H1 (cell line): ENCODE measurements around the gene OVCH2. TPM values are rescaled to one million over a fixed set of nuclear protein-coding genes. Genes with fewer than 3 reads are reported as not detected.

Experiments used
- CTCF ChIA-PET: fragments of 300-600 bp; sonication (Branson Sonifier 250); formaldehyde crosslinking; loops from one replicate; lab custom pipeline; 2021; ENCODE audit not compliant: partially characterized antibody; lab: Charles Lee
- POLR2A ChIA-PET: fragments of 300-600 bp; sonication (Branson Sonifier 250); formaldehyde crosslinking; loops from one replicate; lab custom pipeline; 2021; ENCODE audit warnings: inconsistent platforms; ENCODE audit not compliant: partially characterized antibody; lab: Charles Lee
- DNase-seq, 2 experiments: peaks; one replicate each; pipeline versions ENCODE4 v3.0.0 to v3.0.0-alpha.2; 2010 to 2022; ENCODE audit warnings: low spot score in 2 of 2, low read depth in 1 of 2, mixed read lengths in 1 of 2
- FAIRE-seq: peaks from 2 replicates; lab custom pipeline; 2011; peaks lifted over from hg19 to GRCh38; lab: Jason Lieb, UNC
- H2AFZ ChIP-seq: 2 replicates; pipeline ENCODE4 v1.8.1; 2012; ENCODE audit warnings: low read length, inconsistent platforms
- H2AK5ac ChIP-seq: 2 replicates; pipeline ENCODE4 v1.6.1; 2013; ENCODE audit warnings: low read depth, low read length
- H2BK120ac ChIP-seq: replicated peaks from 2 replicates; pipeline ENCODE3; 2013; ENCODE audit warnings: low read depth, low read length, inconsistent platforms
- H2BK12ac ChIP-seq: 2 replicates; pipeline ENCODE4 v1.6.1; 2013; ENCODE audit warnings: low read depth, low read length
- H2BK15ac ChIP-seq: 2 replicates; pipeline ENCODE4 v1.6.1; 2013; ENCODE audit warnings: low read length
- H2BK20ac ChIP-seq: 2 replicates; pipeline ENCODE4 v1.6.1; 2013; ENCODE audit warnings: low read length
- H2BK5ac ChIP-seq: 2 replicates; pipeline ENCODE4 v1.6.1; 2013; ENCODE audit warnings: low read depth, low read length
- H3K14ac ChIP-seq: 2 replicates; pipeline ENCODE4 v1.6.1; 2013; ENCODE audit warnings: inconsistent platforms; ENCODE audit not compliant: insufficient read length
- H3K18ac ChIP-seq: 2 replicates; pipeline ENCODE4 v1.6.1; 2013; ENCODE audit warnings: low read length; ENCODE audit errors: extremely low read depth
- H3K23ac ChIP-seq: 2 replicates; pipeline ENCODE4 v1.6.1; 2013; ENCODE audit warnings: inconsistent platforms; ENCODE audit not compliant: insufficient read length
- H3K23me2 ChIP-seq: 2 replicates; pipeline ENCODE4 v1.6.1; 2013; ENCODE audit warnings: low read depth, low read length
- H3K27ac ChIP-seq: 2 replicates; pipeline ENCODE4 v1.6.1; 2011; ENCODE audit warnings: low read depth, low read length, inconsistent platforms
- H3K27me3 ChIP-seq, 4 experiments: replicated peaks in 1 of 4; 1 replicate in 1 of 4; 2 replicates in 3 of 4; pipeline versions ENCODE4 v1.6.1 to v1.8.1; 2011 to 2013; ENCODE audit warnings: low read length in 3 of 4, mild to moderate bottlenecking in 3 of 4, inconsistent platforms in 2 of 4, mixed read lengths in 2 of 4, moderate library complexity in 1 of 4; ENCODE audit not compliant: control insufficient read depth in 3 of 4, insufficient read depth in 3 of 4; ENCODE audit errors: extremely low read depth in 1 of 4
- H3K36me3 ChIP-seq, 4 experiments: 2 replicates each; pipeline versions ENCODE4 v1.6.1 to v1.8.1; 2011 to 2013; ENCODE audit warnings: mild to moderate bottlenecking in 4 of 4, low read length in 3 of 4, moderate library complexity in 2 of 4, control low read depth in 1 of 4, inconsistent platforms in 1 of 4; ENCODE audit not compliant: insufficient read depth in 4 of 4, control insufficient read depth in 2 of 4
- H3K4ac ChIP-seq: replicated peaks from 2 replicates; pipeline ENCODE3; 2013; ENCODE audit warnings: low read length, low read depth, mixed read lengths, inconsistent platforms; ENCODE audit not compliant: insufficient read length
- H3K4me1 ChIP-seq, 4 experiments: replicated peaks in 1 of 4; 1 replicate in 1 of 4; 2 replicates in 3 of 4; pipeline versions ENCODE4 v1.6.1 to v1.8.1; 2011 to 2013; ENCODE audit warnings: low read length in 3 of 4, inconsistent platforms in 2 of 4, mixed read lengths in 1 of 4; ENCODE audit not compliant: insufficient read depth in 4 of 4, control insufficient read depth in 3 of 4
- H3K4me2 ChIP-seq, 2 experiments: 2 replicates each; pipeline versions ENCODE4 v1.6.1 to v1.8.1; 2011 to 2013; ENCODE audit warnings: low read depth in 2 of 2, low read length in 2 of 2, control low read depth in 1 of 2, inconsistent platforms in 1 of 2, mild to moderate bottlenecking in 1 of 2; ENCODE audit not compliant: insufficient read depth in 1 of 2
- H3K4me3 ChIP-seq, 4 experiments: fragments of 200-600, 300-600 bp in 1 of 4; sonication (generic), shearing (Covaris generic), sonication (Bioruptor Twin) in 1 of 4; 2 replicates each; pipeline versions ENCODE4 v1.5.1 to v1.8.1; 2011 to 2016; ENCODE audit warnings: low read length in 4 of 4, low read depth in 3 of 4, control low read depth in 2 of 4, inconsistent platforms in 2 of 4, mild to moderate bottlenecking in 2 of 4, mixed read lengths in 1 of 4, moderate library complexity in 1 of 4; ENCODE audit not compliant: insufficient read depth in 2 of 4; ENCODE audit errors: extremely low read depth in 1 of 4
- H3K56ac ChIP-seq: replicated peaks from 2 replicates; pipeline ENCODE3; 2013; ENCODE audit warnings: low read depth, mild to moderate bottlenecking, mixed read lengths, low read length, inconsistent platforms; ENCODE audit not compliant: insufficient read length
- H3K79me1 ChIP-seq: 2 replicates; pipeline ENCODE4 v1.6.1; 2013; ENCODE audit warnings: low read depth, low read length, control low read depth
- H3K79me2 ChIP-seq, 2 experiments: 2 replicates each; pipeline versions ENCODE4 v1.6.1 to v1.8.1; 2012 to 2013; ENCODE audit warnings: low read length in 2 of 2, mild to moderate bottlenecking in 2 of 2, inconsistent platforms in 1 of 2; ENCODE audit not compliant: insufficient read depth in 2 of 2, control insufficient read depth in 1 of 2
- H3K9ac ChIP-seq, 4 experiments: replicated peaks in 1 of 4; 1 replicate in 1 of 4; 2 replicates in 3 of 4; pipeline versions ENCODE4 v1.6.1 to v1.8.1; 2011 to 2013; ENCODE audit warnings: low read depth in 3 of 4, low read length in 3 of 4, control low read depth in 2 of 4, mild to moderate bottlenecking in 2 of 4, moderate library complexity in 2 of 4, inconsistent platforms in 1 of 4; ENCODE audit errors: extremely low read depth in 1 of 4
- H3K9me3 ChIP-seq, 2 experiments: 2 replicates each; pipeline versions ENCODE4 v1.6.1 to v1.8.1; 2012 to 2013; ENCODE audit warnings: mild to moderate bottlenecking in 2 of 2, moderate library complexity in 2 of 2, control low read depth in 1 of 2, inconsistent platforms in 1 of 2, low read depth in 1 of 2, low read length in 1 of 2, mixed read lengths in 1 of 2; ENCODE audit not compliant: insufficient read depth in 2 of 2
- H4K20me1 ChIP-seq, 2 experiments: replicated peaks in 1 of 2; 2 replicates each; pipeline versions ENCODE3 to v1.8.1; 2011 to 2013; ENCODE audit warnings: inconsistent platforms in 2 of 2, low read length in 2 of 2, mild to moderate bottlenecking in 1 of 2; ENCODE audit not compliant: insufficient read depth in 2 of 2, control insufficient read depth in 1 of 2
- H4K5ac ChIP-seq: 2 replicates; pipeline ENCODE4 v1.6.1; 2013; ENCODE audit warnings: low read length, low read depth, mixed read lengths, inconsistent platforms; ENCODE audit not compliant: insufficient read length
- H4K8ac ChIP-seq: 2 replicates; pipeline ENCODE4 v1.8.0; 2013; ENCODE audit warnings: mild to moderate bottlenecking, moderate library complexity, low read length, inconsistent platforms; ENCODE audit not compliant: insufficient read depth; ENCODE audit errors: extremely low read depth
- H4K91ac ChIP-seq: replicated peaks from 2 replicates; pipeline ENCODE3; 2013; ENCODE audit warnings: low read length, mixed read lengths, inconsistent platforms; ENCODE audit not compliant: insufficient read length
- CREB1 ChIP-seq: IDR thresholded peaks from 2 replicates; pipeline ENCODE4 v1.6.1; 2012; ENCODE audit warnings: inconsistent platforms
- FOSL1 ChIP-seq: IDR thresholded peaks from 2 replicates; pipeline ENCODE4 v1.6.1; 2011; ENCODE audit warnings: mild to moderate bottlenecking, low read depth, low read length, moderate library complexity; ENCODE audit not compliant: insufficient read depth
- RAD21 ChIP-seq, 2 experiments: IDR thresholded peaks in 1 of 2; conservative IDR thresholded peaks in 1 of 2; 2 replicates each; pipeline ENCODE4 v1.6.1; 2011; ENCODE audit warnings: low read depth in 2 of 2, low read length in 2 of 2, improper control_type of control experiment in 1 of 2, inconsistent platforms in 1 of 2, mild to moderate bottlenecking in 1 of 2, moderate library complexity in 1 of 2
- SP2 ChIP-seq: IDR thresholded peaks from 2 replicates; pipeline ENCODE4 v1.6.1; 2012; ENCODE audit warnings: mild to moderate bottlenecking, low read length, inconsistent platforms
- WGBS, 2 experiments: shearing (Covaris generic) in 1 of 2; methylation state at CpG; one replicate each; pipeline versions ENCODE4 v1.1.6 to v1.1.7; 2013 to 2015; ENCODE audit warnings: low lambda C conversion rate in 2 of 2, mixed read lengths in 2 of 2, inconsistent platforms in 1 of 2, low coverage in 1 of 2, missing lambda C conversion rate in 1 of 2; ENCODE audit not compliant: insufficient replicate concordance in 2 of 2, insufficient coverage in 1 of 2, insufficient read length in 1 of 2; ENCODE audit errors: extremely low coverage in 1 of 2, missing lambda C conversion rate in 1 of 2; 5-methylcytosine and 5-hydroxymethylcytosine counted together
- polyA plus RNA-seq, 7 experiments: library from polyadenylated mRNA; depleted of rRNA in 3 of 7; stranded (reverse) in 5 of 7; unstranded in 2 of 7; fragments of >200 nt in 5 of 7; fragments of 200-250 nt in 2 of 7; gene quantifications; 1 replicate in 5 of 7; 2 replicates in 1 of 7; 4 replicates in 1 of 7; pipeline versions ENCODE4 v1.2.1 to v1.2.3, GENCODE V29; 2011 to 2013; ENCODE audit warnings: missing spikeins in 2 of 7, mixed read lengths in 2 of 7
- total RNA-seq: library from RNA; stranded (reverse); fragmentation: NEBNext Ultra II Directional; extraction: Animal tissue kit (Norgen Biotek cat#: 25700); gene quantifications from 2 replicates; pipeline ENCODE4 v1.2.1, GENCODE V29; 2021
- TF ChIP-seq, protein P1 (sequence below), 3 experiments: IDR thresholded peaks; 1 replicate in 2 of 3; 2 replicates in 1 of 3; pipeline versions ENCODE4 v1.5.1 to v1.6.1; 2011; ENCODE audit warnings: low read length in 3 of 3, mild to moderate bottlenecking in 3 of 3, inconsistent platforms in 2 of 3, low read depth in 1 of 3, moderate library complexity in 1 of 3; ENCODE audit not compliant: insufficient read depth in 1 of 3; ENCODE audit errors: control extremely low read depth in 1 of 3

Gene OVCH2
- total and polyA plus RNA-seq, 2 of the 8 experiments (the other 6 are each of a cell fraction or from before 2014, with no cell fraction given) = 0.03 to 1.1 TPM

GRCh38 chr11:7665473-7666291 is 40.6 kb downstream of the OVCH2 start:
- H2AK5ac ChIP-seq = no peak overlapping the region
- H3K23ac ChIP-seq = no peak overlapping the region
- no peak overlapping the region for H2BK12ac ChIP-seq
- FAIRE-seq (no peak), DNase-seq (peak in 1 of 2 experiments; percentile 90)
- H3K56ac ChIP-seq = no peak overlapping the region
- no peak overlapping the region for H4K91ac ChIP-seq
- H4K20me1 ChIP-seq = no peaks in the 10 kb centered on the region
- TF ChIP-seq CREB1 (0 out of 2 replicates have a peak, but pooled peaks have one; percentile 27), RAD21 (IDR thresholded peaks at IDR 0.05 in 1 of 2, conservative IDR thresholded peaks at IDR 0.05 in 1 of 2; ENCODE audit: low read depth in 2 of 2, low read length in 2 of 2) (peak; percentile 84 to 88), FOSL1 (no peak), SP2 (no peak)
- TF ChIP-seq, protein P1, sequence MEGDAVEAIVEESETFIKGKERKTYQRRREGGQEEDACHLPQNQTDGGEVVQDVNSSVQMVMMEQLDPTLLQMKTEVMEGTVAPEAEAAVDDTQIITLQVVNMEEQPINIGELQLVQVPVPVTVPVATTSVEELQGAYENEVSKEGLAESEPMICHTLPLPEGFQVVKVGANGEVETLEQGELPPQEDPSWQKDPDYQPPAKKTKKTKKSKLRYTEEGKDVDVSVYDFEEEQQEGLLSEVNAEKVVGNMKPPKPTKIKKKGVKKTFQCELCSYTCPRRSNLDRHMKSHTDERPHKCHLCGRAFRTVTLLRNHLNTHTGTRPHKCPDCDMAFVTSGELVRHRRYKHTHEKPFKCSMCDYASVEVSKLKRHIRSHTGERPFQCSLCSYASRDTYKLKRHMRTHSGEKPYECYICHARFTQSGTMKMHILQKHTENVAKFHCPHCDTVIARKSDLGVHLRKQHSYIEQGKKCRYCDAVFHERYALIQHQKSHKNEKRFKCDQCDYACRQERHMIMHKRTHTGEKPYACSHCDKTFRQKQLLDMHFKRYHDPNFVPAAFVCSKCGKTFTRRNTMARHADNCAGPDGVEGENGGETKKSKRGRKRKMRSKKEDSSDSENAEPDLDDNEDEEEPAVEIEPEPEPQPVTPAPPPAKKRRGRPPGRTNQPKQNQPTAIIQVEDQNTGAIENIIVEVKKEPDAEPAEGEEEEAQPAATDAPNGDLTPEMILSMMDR (IDR thresholded peaks at IDR 0.05; ENCODE audit: control extremely low read depth in 1 of 3, insufficient read depth in 1 of 3, low read depth in 1 of 3, low read length in 3 of 3) = peak; percentile 80 to 92 (median 87)
- H3K9me3 ChIP-seq = peaks cover 6 to 28% of the 10 kb centered on the region in 2 experiments
- peaks cover 21 to 44% (median 39%) of the 10 kb centered on the region in 4 experiments; a peak in 7 of 8 replicates for H3K36me3 ChIP-seq
- no peaks in the 10 kb centered on the region for H3K23me2 ChIP-seq
- no peaks in the 10 kb centered on the region for H3K79me1 ChIP-seq
- H3K4me2 ChIP-seq = no peak overlapping the region
- H3K18ac ChIP-seq = no peak overlapping the region
- H3K14ac ChIP-seq = no peak overlapping the region
- WGBS, 2 experiments = 76% methylated on average over 20 of the region's 20 CpGs; no CpG with 5 or more reads in 1 of the 2 experiments
- H3K79me2 ChIP-seq = no peaks in the 10 kb centered on the region
- H4K8ac ChIP-seq = no peak overlapping the region
- no peak overlapping the region for H3K9ac ChIP-seq
- H3K27ac ChIP-seq = no peak overlapping the region
- POLR2A ChIA-PET = interaction anchor here (0.5 to 1.6 kb wide), 5 partner anchors 8 to 94 kb away, joined by 3 to 5 read pairs (median 3); partner anchors contain the start of gene CYB5R2
- no peaks in the 10 kb centered on the region for H3K27me3 ChIP-seq
- no peak overlapping the region for H4K5ac ChIP-seq
- H3K4ac ChIP-seq = no peak overlapping the region
- no peak overlapping the region for H2BK15ac ChIP-seq
- no peak overlapping the region for H2BK20ac ChIP-seq
- no peak overlapping the region for H2AFZ ChIP-seq
- H2BK120ac ChIP-seq = no peak overlapping the region
- no peak overlapping the region for H3K4me3 ChIP-seq
- CTCF ChIA-PET = interaction anchor here (0.6 to 5.7 kb wide), 57 partner anchors 9 to 569 kb away, joined by 3 to 46 read pairs (median 5); no protein-coding TSS in a partner anchor
- H2BK5ac ChIP-seq = 0 out of 2 replicates have a peak overlapping the region, but pooled peaks have one; percentile 13
- H3K4me1 ChIP-seq = no peaks in the 10 kb centered on the region
